Endothelial cell of umbilical vein (primary cell): ENCODE measurements around the gene CCIN. TPM values are rescaled to one million over a fixed set of nuclear protein-coding genes. Genes with fewer than 3 reads are reported as not detected.

Experiments
- BruUV-seq: library from RNA; stranded (reverse); fragments of 400-500 nt; replicated peaks from 2 replicates; lab custom pipeline; 2021; lab: Mats Ljungman, UMichigan
- CTCF ChIA-PET: fragments of 300-600, 350-600 bp; sonication (Branson Sonifier 250); formaldehyde crosslinking; loops from one replicate; lab custom pipeline; 2021; ENCODE audit warnings: antibody characterized with exemption, inconsistent platforms; lab: Charles Lee
- POLR2A ChIA-PET: fragments of 300-600, 350-600 bp; sonication (Branson Sonifier 250); formaldehyde crosslinking; loops from one replicate; lab custom pipeline; 2021; ENCODE audit warnings: antibody characterized with exemption, inconsistent platforms; lab: Charles Lee
- DNase-seq: peaks from one replicate; pipeline ENCODE4 v3.0.0-alpha.2; 2011; ENCODE audit warnings: low read depth, low spot score
- FAIRE-seq: peaks from 2 replicates; lab custom pipeline; 2011; peaks lifted over from hg19 to GRCh38; lab: Jason Lieb, UNC
- H2AFZ ChIP-seq: 2 replicates; pipeline ENCODE4 v1.6.0; 2012; ENCODE audit warnings: low read depth, low read length, control low read depth, inconsistent platforms
- H3K27ac ChIP-seq: 2 replicates; pipeline ENCODE4 v1.5.1; 2011; ENCODE audit warnings: low read depth, mild to moderate bottlenecking, control low read depth, low read length, moderate library complexity; ENCODE audit not compliant: insufficient read depth
- H3K27me3 ChIP-seq, 2 experiments: 2 replicates each; pipeline versions ENCODE4 v1.6.0 to v1.6.1; 2011; ENCODE audit warnings: low read length in 2 of 2, mixed read lengths in 1 of 2; ENCODE audit not compliant: control insufficient read depth in 2 of 2, insufficient read depth in 2 of 2
- H3K36me3 ChIP-seq, 2 experiments: 2 replicates in 1 of 2; 3 replicates in 1 of 2; pipeline ENCODE4 v1.5.1; 2011; ENCODE audit warnings: low read length in 2 of 2, mild to moderate bottlenecking in 1 of 2, moderate library complexity in 1 of 2; ENCODE audit not compliant: control insufficient read depth in 2 of 2, insufficient read depth in 2 of 2; ENCODE audit errors: extremely low read depth in 1 of 2
- H3K4me1 ChIP-seq: 3 replicates; pipeline ENCODE4 v1.5.1; 2011; ENCODE audit warnings: mild to moderate bottlenecking, low read length; ENCODE audit not compliant: control insufficient read depth, insufficient read depth; ENCODE audit errors: extremely low read depth
- H3K4me2 ChIP-seq: 2 replicates; pipeline ENCODE4 v1.6.1; 2011; ENCODE audit warnings: low read length, control low read depth, mixed read lengths; ENCODE audit not compliant: insufficient read depth
- H3K4me3 ChIP-seq, 3 experiments: fragments of 200-600 bp in 1 of 3; sonication (generic), shearing (Covaris generic) in 1 of 3; replicated peaks in 1 of 3; 2 replicates each; pipeline ENCODE4 v1.5.1; 2011 to 2016; ENCODE audit warnings: control low read depth in 3 of 3, low read length in 3 of 3, mild to moderate bottlenecking in 2 of 3, inconsistent platforms in 1 of 3, low read depth in 1 of 3, moderate library complexity in 1 of 3; ENCODE audit not compliant: insufficient read depth in 1 of 3
- H3K79me2 ChIP-seq: 2 replicates; pipeline ENCODE4 v1.6.0; 2012; ENCODE audit warnings: low read length, inconsistent platforms; ENCODE audit not compliant: control insufficient read depth, insufficient read depth
- H3K9ac ChIP-seq: replicated peaks from 2 replicates; pipeline ENCODE3; 2011; ENCODE audit warnings: low read length, control low read depth; ENCODE audit not compliant: insufficient read depth; ENCODE audit errors: extremely low read depth
- H3K9me1 ChIP-seq: replicated peaks from 3 replicates; pipeline ENCODE4 v1.6.0; 2011; ENCODE audit warnings: mild to moderate bottlenecking, low read length; ENCODE audit not compliant: control insufficient read depth, insufficient read depth; ENCODE audit errors: extremely low read depth
- H3K9me3 ChIP-seq: replicated peaks from 2 replicates; pipeline ENCODE4 v1.5.1; 2012; ENCODE audit warnings: low read length, inconsistent platforms; ENCODE audit not compliant: control insufficient read depth, insufficient read depth
- H4K20me1 ChIP-seq: replicated peaks from 2 replicates; pipeline ENCODE3; 2011; ENCODE audit warnings: mild to moderate bottlenecking, low read length; ENCODE audit not compliant: control insufficient read depth, insufficient read depth; ENCODE audit errors: extremely low read depth
- EZH2 ChIP-seq: IDR thresholded peaks from 2 replicates; pipeline ENCODE4 v1.6.1; 2012; ENCODE audit warnings: borderline replicate concordance, low read depth, mild to moderate bottlenecking, moderate library complexity, low read length, inconsistent platforms; ENCODE audit not compliant: severe bottlenecking
- FOS ChIP-seq: IDR thresholded peaks from 2 replicates; pipeline ENCODE4 v1.6.1; 2011; ENCODE audit warnings: mild to moderate bottlenecking, low read length, moderate library complexity, borderline replicate concordance; ENCODE audit not compliant: insufficient read depth
- GATA2 ChIP-seq: IDR thresholded peaks from 2 replicates; pipeline ENCODE4 v1.7.0; 2011; ENCODE audit warnings: low read depth, mild to moderate bottlenecking, moderate library complexity, mixed read lengths, low read length; ENCODE audit not compliant: insufficient read length, insufficient read depth
- JUN ChIP-seq: IDR thresholded peaks from 2 replicates; pipeline ENCODE4 v1.6.1; 2011; ENCODE audit warnings: borderline replicate concordance, low read depth; ENCODE audit not compliant: insufficient read length, insufficient read depth
- MYC ChIP-seq: IDR thresholded peaks from one replicate; pipeline ENCODE4 v1.6.1; 2011; ENCODE audit warnings: mild to moderate bottlenecking, low read depth, low read length
- POLR2A ChIP-seq: IDR thresholded peaks from 2 replicates; pipeline ENCODE4 v1.6.1; 2012; ENCODE audit warnings: low read depth, mild to moderate bottlenecking, control low read depth, low read length
- POLR2AphosphoS5 ChIP-seq: IDR thresholded peaks from 2 replicates; pipeline ENCODE4 v1.6.1; 2012; ENCODE audit warnings: low read depth, mild to moderate bottlenecking, control low read depth, low read length, moderate library complexity; ENCODE audit not compliant: insufficient read depth
- dilution Hi-C: fragments of 300-500 bp; cut with MboI; formaldehyde crosslinking; loops from one replicate; pipeline ENCODE4 v1.15.0; 2019; ENCODE audit warnings: low sequenced_read_pairs; ENCODE audit not compliant: extremely low pct_ligation_motif_present
- intact Hi-C: fragments of 100-400 bp; cut with micrococcal nuclease; formaldehyde crosslinking; loops from one replicate; pipeline ENCODE4 v1.10.0; 2022
- polyA plus RNA-seq, 4 experiments: library from polyadenylated mRNA; depleted of rRNA in 3 of 4; stranded (reverse) in 3 of 4; unstranded in 1 of 4; fragments of >200 nt; gene quantifications; 2 replicates each; pipeline versions ENCODE4 v1.2.1 to v1.2.3, GENCODE V29; 2011 to 2012; ENCODE audit warnings: missing spikeins in 1 of 4
- total RNA-seq: library from RNA; stranded (reverse); gene quantifications from 2 replicates; pipeline ENCODE4 v1.2.3, GENCODE V29; 2021
- TF ChIP-seq, protein P1 (sequence below): IDR thresholded peaks from 2 replicates; pipeline ENCODE4 v1.6.1; 2011; ENCODE audit not compliant: insufficient read depth, insufficient read length

Gene CCIN
- total and polyA plus RNA-seq, 2 donors (not counting 3 experiments of a cell fraction or from before 2014, with no cell fraction given): 0.22 to 1.2 TPM

- intact Hi-C loops (no loop called here), dilution Hi-C loops (no loop called here)
- no peaks in the 10 kb centered on the region for H3K36me3 ChIP-seq
- H3K79me2 ChIP-seq: no peaks in the 10 kb centered on the region
- no peak overlapping the region for H3K27ac ChIP-seq
- FAIRE-seq (no peak), DNase-seq (no peak)
- H3K4me1 ChIP-seq: no peaks in the 10 kb centered on the region
- no peaks in the 10 kb centered on the region for H3K27me3 ChIP-seq
- H4K20me1 ChIP-seq: no peaks in the 10 kb centered on the region
- no peaks in the 10 kb centered on the region for H3K9me1 ChIP-seq
- no peak overlapping the region for H2AFZ ChIP-seq
- H3K4me2 ChIP-seq: no peak overlapping the region
- H3K9ac ChIP-seq: no peak overlapping the region
- ChIA-PET CTCF (interaction anchor here (0.8 to 8.0 kb wide), 2 partner anchors 23 to 27 kb away, joined by 3 to 76 read pairs; no protein-coding TSS in a partner anchor), POLR2A (no interaction called here)
- H3K9me3 ChIP-seq: no peaks in the 10 kb centered on the region
- TF ChIP-seq, protein P1, sequence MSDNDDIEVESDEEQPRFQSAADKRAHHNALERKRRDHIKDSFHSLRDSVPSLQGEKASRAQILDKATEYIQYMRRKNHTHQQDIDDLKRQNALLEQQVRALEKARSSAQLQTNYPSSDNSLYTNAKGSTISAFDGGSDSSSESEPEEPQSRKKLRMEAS: no peak
- TF ChIP-seq GATA2 (no peak), EZH2 (no peak), MYC (no peak), POLR2AphosphoS5 (no peak), FOS (no peak), POLR2A (no peak), JUN (no peak)
- no peak overlapping the region for H3K4me3 ChIP-seq
- BruUV-seq: no TSS peak
These were observed 26.5 kb upstream of the CCIN start for GRCh38 chr9:36142510-36143244.
